ENCODE measurements around the gene SLC38A7. TPM values are rescaled to one million over a fixed set of nuclear protein-coding genes. Genes with fewer than 3 reads are reported as not detected.
"Not testable (repeated sequence)": the region's sequence is repeated elsewhere in the genome, so short reads cannot be mapped to it uniquely, and the experiment has no call there.

The SLC38A7 gene
- polyA plus RNA-seq, 4 donors: 13.9 to 21.4 (median 16.7) TPM

- no peak for DNase-seq (ENCODE audit: low read depth in 4 of 4, low spot score in 2 of 4)
Measured at GRCh38 chr16:58638148-58639036, 46.2 kb downstream of the SLC38A7 start.

DNA sequence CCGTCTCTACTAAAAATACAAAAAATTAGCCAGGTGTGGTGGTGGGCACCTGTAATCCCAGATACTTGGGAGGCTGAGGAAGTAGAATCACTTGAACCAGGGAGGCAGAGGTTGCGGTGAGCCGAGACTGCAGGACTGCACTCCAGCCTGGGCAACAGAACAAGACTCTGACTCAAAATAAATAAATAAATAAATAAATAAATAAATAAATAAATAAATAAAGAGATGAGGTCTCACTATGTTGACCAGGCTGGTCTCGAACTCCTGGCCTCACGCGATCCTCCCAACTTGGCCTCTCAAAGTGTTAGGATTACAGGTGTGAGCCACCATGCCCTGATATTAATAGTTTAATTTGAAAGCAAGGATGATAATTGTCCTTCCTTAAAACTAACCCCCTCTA, 47.5 kb downstream of the SLC38A7 start:
- not testable (repeated sequence) for DNase-seq (ENCODE audit: low read depth in 4 of 4, low spot score in 2 of 4)

DNA sequence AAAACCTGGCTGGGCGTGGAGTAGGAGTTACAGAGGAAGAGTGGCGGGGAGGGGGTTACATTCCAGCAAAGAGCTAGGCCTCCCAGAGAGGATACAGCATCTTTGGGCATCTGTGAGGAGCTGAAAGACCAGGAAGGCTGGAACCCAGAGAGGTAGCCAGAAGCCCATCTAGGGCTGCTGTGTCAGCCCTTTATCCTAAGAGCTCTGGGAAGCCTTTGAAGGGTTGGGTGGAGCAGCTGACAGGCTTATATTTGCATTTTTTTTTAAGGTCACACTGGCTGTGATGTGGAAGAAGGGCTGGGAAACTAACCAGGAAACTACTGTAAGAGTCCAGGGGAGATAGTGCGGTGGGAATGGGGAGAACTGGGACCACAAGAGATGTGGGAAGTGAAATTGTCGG, 48.1 kb downstream of the SLC38A7 start:
- DNase-seq (ENCODE audit: low read depth in 4 of 4, low spot score in 2 of 4): no peak

DNA sequence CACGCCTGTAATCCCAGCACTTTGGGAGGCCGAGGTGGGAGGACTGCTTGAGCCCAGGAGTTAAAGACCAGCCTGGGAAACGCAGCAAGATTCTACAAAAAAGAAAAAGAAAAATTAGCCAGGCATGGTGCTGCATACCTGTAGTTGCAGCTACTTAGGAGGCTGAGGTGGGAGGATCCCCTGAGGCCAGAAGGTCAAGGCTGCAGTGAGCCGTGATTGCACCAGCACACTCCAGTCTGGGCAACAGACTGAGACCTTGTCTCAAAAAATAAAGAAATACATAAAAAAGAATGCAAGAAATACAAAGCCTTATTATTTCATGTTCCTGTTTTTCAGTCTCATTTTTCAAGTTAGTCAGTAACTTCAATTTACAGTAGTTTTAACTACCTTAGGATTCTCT, 49.1 kb downstream of the SLC38A7 start:
- DNase-seq (ENCODE audit: low read depth in 4 of 4, low spot score in 2 of 4): no peak

DNA sequence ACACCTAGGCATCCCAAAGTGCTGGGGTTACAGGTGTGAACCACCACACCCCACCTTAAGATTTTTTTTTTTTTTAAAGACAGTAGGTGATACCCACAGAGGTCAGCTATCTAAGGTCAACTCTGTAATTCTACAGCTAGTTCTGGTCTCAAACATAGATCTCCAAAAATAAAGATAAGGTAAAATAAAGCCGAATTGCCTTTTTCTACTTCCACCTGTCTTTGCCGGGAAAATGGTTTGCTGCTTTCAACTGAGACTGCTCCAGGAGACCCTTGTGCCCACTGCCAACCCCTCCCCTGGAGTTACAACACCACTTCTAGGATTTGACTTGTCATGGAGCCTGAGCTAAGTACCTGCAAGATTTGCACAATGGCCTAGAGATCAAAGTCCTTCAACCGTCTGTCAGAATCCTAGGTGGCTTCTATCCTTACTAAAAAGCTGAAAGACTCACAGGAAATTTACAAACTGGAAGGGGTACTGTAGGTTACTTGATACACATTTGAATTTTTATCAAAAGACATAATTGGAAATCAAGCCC, 50.2 kb downstream of the SLC38A7 start:
- DNase-seq (ENCODE audit: low read depth in 4 of 4, low spot score in 2 of 4): no peak

GRCh38 chr16:58629733-58630640, 54.6 kb downstream of the SLC38A7 start, which contains the start of gene CNOT1:
TSS of gene CNOT1 (minus strand) at chr16:58629826. CDS start at chr16:58599337, 30,489 bp downstream.
- peak; percentile 96 to 98 (median 97) for DNase-seq (ENCODE audit: low read depth in 4 of 4, low spot score in 2 of 4)

DNA sequence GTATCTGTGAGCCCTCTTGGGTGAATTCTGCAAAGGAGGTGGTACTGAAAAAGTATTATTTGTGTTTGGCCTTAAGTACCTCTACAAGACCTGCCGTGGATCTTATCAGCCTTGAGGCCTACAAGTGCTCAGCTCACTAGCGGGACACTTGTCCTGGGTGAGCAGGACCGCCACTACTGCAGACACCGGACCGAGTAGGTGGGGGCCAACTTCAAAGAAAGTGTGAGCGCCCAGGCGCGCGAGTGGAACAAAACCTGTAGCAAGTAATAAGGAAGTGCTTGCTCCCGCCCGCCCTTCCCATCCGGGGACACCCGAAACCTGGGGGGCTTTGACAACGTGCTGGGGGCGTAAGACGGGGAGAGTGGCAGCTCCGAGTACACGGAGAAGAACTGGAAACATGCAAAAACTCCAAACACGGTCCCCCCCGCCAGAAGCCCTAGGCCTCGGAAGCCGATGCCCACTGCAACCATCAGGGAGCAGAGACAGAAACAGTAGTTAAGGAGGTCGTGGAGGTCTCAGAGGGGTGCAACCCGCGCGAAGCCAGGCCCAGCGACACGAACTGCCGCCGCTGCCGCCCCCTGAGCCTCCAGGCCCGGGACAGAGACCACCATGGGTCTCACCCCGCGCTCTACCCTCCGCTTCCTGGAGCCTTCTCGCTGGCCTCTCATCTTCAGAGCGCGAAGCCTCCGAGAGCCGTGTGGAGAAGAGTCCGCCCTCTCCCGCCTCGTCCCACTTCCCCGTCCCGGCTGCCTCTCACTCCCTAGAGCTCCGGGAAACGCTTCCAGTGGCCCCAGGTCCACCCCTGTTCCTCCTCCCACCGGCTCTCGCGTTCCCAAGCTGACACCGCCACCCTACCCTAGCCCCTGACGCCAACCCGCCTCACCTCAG, 55.5 kb downstream of the SLC38A7 start:
- peak; percentile 19 to 78 (median 35) for DNase-seq (ENCODE audit: low read depth in 4 of 4, low spot score in 2 of 4)

GRCh38 chr16:58624209-58624608, 60.4 kb downstream of the SLC38A7 start:
- no peak for DNase-seq (ENCODE audit: low read depth in 4 of 4, low spot score in 2 of 4)

DNA sequence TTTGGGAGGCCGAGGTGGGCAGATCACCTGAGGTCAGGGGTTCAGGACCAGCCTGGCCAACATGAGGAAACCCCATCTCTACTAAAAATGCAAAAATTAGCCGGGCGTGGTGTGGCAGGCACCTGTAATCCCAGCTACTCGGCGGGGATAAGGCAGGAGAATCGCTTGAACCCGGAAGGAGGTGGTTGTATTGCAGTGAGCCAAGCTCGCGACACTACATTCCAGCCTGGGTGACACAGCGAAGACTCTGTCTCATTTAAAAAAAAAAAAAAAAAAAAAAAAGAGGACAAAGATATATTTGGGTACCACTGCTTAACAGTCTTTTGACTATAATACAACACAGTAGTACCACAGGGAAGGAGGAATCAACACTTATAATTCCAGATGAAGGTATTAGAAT, 64.2 kb downstream of the SLC38A7 start:
- DNase-seq (ENCODE audit: low read depth in 4 of 4, low spot score in 2 of 4): no peak

- no peak for DNase-seq (ENCODE audit: low read depth in 4 of 4, low spot score in 2 of 4)
Measured at GRCh38 chr16:58615280-58615679, 69.3 kb downstream of the SLC38A7 start.

Other genes starting within 250 kb of the SLC38A7 start
- 10 to 100 TPM in 3 of 4 donors, 1 to 10 TPM in 1; 9.0 to 12.9 (median 11.4) TPM for gene NDRG4, start 184.6 kb downstream of the SLC38A7 start, polyA plus RNA-seq (ENCODE audit: insufficient read length in 4 of 4)
- gene SETD6, start 169.3 kb downstream of the SLC38A7 start, polyA plus RNA-seq (ENCODE audit: insufficient read length in 4 of 4): 10 to 100 TPM; 22.4 to 51.2 (median 35.1) TPM
- gene CNOT1, start 54.9 kb downstream of the SLC38A7 start, polyA plus RNA-seq (ENCODE audit: insufficient read length in 4 of 4): 100 to 1,000 TPM; 144 to 203 (median 194) TPM
- 100 to 1,000 TPM in 1 of 4 donors, 10 to 100 TPM in 3; 91.7 to 102 (median 93.3) TPM for gene GOT2, start 49.5 kb upstream of the SLC38A7 start, polyA plus RNA-seq (ENCODE audit: insufficient read length in 4 of 4)

All from left renal cortex interstitium (tissue), 4 donors.